ENCODE data around the gene NR5A2. TPM values are rescaled to one million over a fixed set of nuclear protein-coding genes. Genes with fewer than 3 reads are reported as not detected.

Gene NR5A2
- total and polyA plus RNA-seq, 3 donors from 2014 or later, result 1.3 to 4.4 (median 2.3) TPM

DNA sequence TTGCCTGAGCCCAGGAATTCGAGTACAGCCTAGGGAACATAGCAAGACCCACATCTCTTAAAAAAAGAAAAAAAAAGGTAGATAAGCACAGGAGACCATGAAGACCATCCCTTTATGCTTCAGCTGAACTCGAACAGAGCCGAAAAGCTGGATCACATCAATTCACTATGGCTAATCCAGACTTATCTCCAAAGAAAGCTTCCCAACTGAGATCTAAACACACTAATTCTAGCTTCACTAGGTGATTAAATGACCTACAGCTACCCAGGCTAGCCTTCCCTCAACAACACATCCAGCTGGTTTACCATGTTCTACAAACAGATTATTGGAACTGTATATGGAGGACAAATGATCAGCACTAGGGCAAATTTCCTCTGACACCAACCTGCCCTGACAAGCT, 44.0 kb upstream of the NR5A2 start:
- no peak overlapping the region for H3K4me3 ChIP-seq
- DNase-seq, result no peak

GRCh38 chr1:199995096-199995685, 32.3 kb upstream of the NR5A2 start:
- no peak overlapping the region for H3K27ac ChIP-seq
- DNase-seq, result no peak
- no peak for TF ChIP-seq CTCF (IDR thresholded peaks at IDR 0.05)
- no peak for TF ChIP-seq POLR2A (IDR thresholded peaks at IDR 0.05)
- no peaks in the 10 kb centered on the region for H3K9me3 ChIP-seq
- H3K36me3 ChIP-seq (ENCODE audit: low read depth, missing control alignments), result no peaks in the 10 kb centered on the region
- 33% methylated on average over 3 of the region's 3 CpGs for WGBS, 2 donors
- intact Hi-C loops (cut with DNase I; ENCODE audit: low total_unique reads), result no loop called here
- no peaks in the 10 kb centered on the region for H3K27me3 ChIP-seq
- no peaks in the 10 kb centered on the region for H3K4me1 ChIP-seq
- H3K4me3 ChIP-seq, result no peak overlapping the region

More for the DNA sequence above, 44.0 kb upstream of the NR5A2 start:
- intact Hi-C loops (cut with DNase I; ENCODE audit: low total_unique reads), result no loop called here
- Histone ChIP-seq H3K9me3 (no peaks in the 10 kb centered on the region), H3K4me1 (no peaks in the 10 kb centered on the region), H3K27me3 (no peaks in the 10 kb centered on the region), H3K36me3 (ENCODE audit: low read depth, missing control alignments) (no peaks in the 10 kb centered on the region), H3K27ac (no peak overlapping the region)
- no peak for TF ChIP-seq CTCF (IDR thresholded peaks at IDR 0.05)
- TF ChIP-seq POLR2A (IDR thresholded peaks at IDR 0.05), result no peak
- WGBS, 2 donors, result 89 to 94% methylated on average over 3 of the region's 3 CpGs

DNA sequence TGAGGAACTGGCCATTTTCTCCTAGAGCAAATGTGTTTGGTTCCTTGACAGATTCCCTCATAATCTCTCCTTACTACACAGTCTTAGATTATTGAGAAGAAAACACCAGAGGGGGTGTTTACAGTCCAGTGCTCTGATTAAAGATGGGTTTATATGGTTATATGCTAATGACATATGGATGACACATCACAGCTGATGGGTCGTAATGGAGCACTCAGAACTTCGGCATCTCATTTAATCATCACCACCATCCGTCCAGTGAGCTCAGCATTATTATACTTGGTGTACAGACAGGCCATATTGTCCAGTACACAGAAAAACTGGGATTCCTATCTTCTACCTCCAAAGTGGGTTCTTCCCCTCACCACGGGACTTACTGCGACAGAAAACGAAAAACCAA, 22.3 kb upstream of the NR5A2 start:
- H3K27me3 ChIP-seq, result no peaks in the 10 kb centered on the region
- intact Hi-C loops (cut with DNase I; ENCODE audit: low total_unique reads), result no loop called here
- 93 to 94% methylated on average over 6 of the region's 6 CpGs for WGBS, 2 donors
- no peaks in the 10 kb centered on the region for H3K4me1 ChIP-seq
- DNase-seq, result no peak
- no peak overlapping the region for H3K27ac ChIP-seq
- TF ChIP-seq CTCF (IDR thresholded peaks at IDR 0.05), result no peak
- TF ChIP-seq POLR2A (IDR thresholded peaks at IDR 0.05), result no peak
- H3K9me3 ChIP-seq, result no peaks in the 10 kb centered on the region
- no peaks in the 10 kb centered on the region for H3K36me3 ChIP-seq (ENCODE audit: low read depth, missing control alignments)
- H3K4me3 ChIP-seq, result no peak overlapping the region

- no peak overlapping the region for H3K4me3 ChIP-seq
- DNase-seq, result no peak
- H3K27ac ChIP-seq, result no peak overlapping the region
- intact Hi-C loops (cut with DNase I; ENCODE audit: low total_unique reads), result no loop called here
- no peaks in the 10 kb centered on the region for H3K4me1 ChIP-seq
- TF ChIP-seq CTCF (IDR thresholded peaks at IDR 0.05), result no peak
- TF ChIP-seq POLR2A (IDR thresholded peaks at IDR 0.05), result no peak
- H3K27me3 ChIP-seq, result no peaks in the 10 kb centered on the region
- no peaks in the 10 kb centered on the region for H3K9me3 ChIP-seq
- H3K36me3 ChIP-seq (ENCODE audit: low read depth, missing control alignments), result no peaks in the 10 kb centered on the region
- WGBS, 2 donors, result 69 to 79% methylated on average over 3 of the region's 3 CpGs
These were observed 20.8 kb upstream of the NR5A2 start for GRCh38 chr1:200006711-200007110.

- intact Hi-C loops (cut with DNase I; ENCODE audit: low total_unique reads), result no loop called here
- DNase-seq, result no peak
- H3K36me3 ChIP-seq (ENCODE audit: low read depth, missing control alignments), result no peaks in the 10 kb centered on the region
- H3K27ac ChIP-seq, result no peak overlapping the region
- no peaks in the 10 kb centered on the region for H3K27me3 ChIP-seq
- H3K4me1 ChIP-seq, result no peaks in the 10 kb centered on the region
- TF ChIP-seq CTCF (IDR thresholded peaks at IDR 0.05), result no peak
- H3K9me3 ChIP-seq, result no peaks in the 10 kb centered on the region
- 82% methylated on average over 2 of the region's 2 CpGs for WGBS, 2 donors
- H3K4me3 ChIP-seq, result no peak overlapping the region
These were observed 11.7 kb upstream of the NR5A2 start for GRCh38 chr1:200015811-200016210.
